Cardiac septum (tissue), 1 donor: ENCODE measurements around the gene DRAM1. TPM values are rescaled to one million over a fixed set of nuclear protein-coding genes. Genes with fewer than 3 reads are reported as not detected.

ENCODE experiments used
- DNase-seq: peaks from one replicate; pipeline ENCODE4 v3.0.0-alpha.2; 2020; ENCODE audit warnings: low spot score
- intact Hi-C: fragments of 100-400 bp; cut with DNase I; formaldehyde crosslinking; loops from one replicate; pipeline ENCODE4 v1.14.0; 2022
- total RNA-seq: library from RNA; stranded (reverse); fragmentation: NEBNext Ultra II Directional; extraction: Animal tissue kit (Norgen Biotek cat#: 25700); gene quantifications from one replicate; pipeline ENCODE4 v1.2.1, GENCODE V29; 2021
- donor health status: DM: no; HTN: no; CAD: no.

Gene DRAM1
- total RNA-seq, 1 donor from 2014 or later: 5.4 TPM

GRCh38 chr12:101931498-101932326, 54.3 kb downstream of the DRAM1 start:
- intact Hi-C loops: no loop called here
- DNase-seq: no peak

DNA sequence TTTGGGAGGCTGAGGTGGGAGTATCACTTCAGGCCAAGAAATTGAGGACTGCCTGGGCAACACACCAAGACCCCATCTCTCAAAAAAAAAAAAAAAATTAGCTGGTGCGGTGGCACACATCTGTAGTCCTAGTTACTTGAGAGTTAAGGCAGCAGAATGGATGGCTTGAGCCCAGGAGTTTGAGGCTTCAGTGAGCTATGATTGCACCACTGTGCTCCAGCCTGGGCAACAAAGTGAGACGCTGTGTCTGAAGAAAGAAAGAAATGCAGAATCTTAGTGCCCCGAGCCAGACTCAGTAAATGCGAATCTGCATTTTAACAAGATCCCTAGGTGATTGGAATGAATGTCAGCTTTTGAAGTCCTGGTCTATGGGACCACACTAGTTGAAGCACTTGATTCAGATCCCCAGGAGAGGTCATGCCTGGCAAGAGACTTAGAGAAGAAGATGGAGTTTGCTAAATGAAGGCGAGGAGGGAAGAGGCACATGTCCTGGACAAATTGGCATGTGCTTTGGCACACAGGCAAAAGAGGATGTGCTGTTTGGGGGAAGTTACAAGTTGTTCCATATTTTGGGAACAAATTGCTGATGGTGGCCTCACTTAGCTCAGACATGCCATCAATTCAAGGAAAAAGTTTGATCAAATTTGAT, 56.6 kb downstream of the DRAM1 start:
- no peak for DNase-seq
- intact Hi-C loops: no loop called here

GRCh38 chr12:101935890-101936746, 58.7 kb downstream of the DRAM1 start:
- DNase-seq: no peak
- intact Hi-C loops: loop anchor here (2.0 to 5.0 kb wide), 2 partner anchors 546 to 821 kb away; partner anchors contain the start of gene IGF1

- intact Hi-C loops: loop anchor here (5.0 kb wide), 1 partner anchor 543 kb away; the partner anchor contains the start of gene IGF1
- no peak for DNase-seq
These were observed 61.9 kb downstream of the DRAM1 start for GRCh38 chr12:101939306-101939705.

GRCh38 chr12:101939856-101940265, 62.5 kb downstream of the DRAM1 start:
- intact Hi-C loops: loop anchor here (5.0 kb wide), 1 partner anchor 542 kb away; the partner anchor contains the start of gene IGF1
- DNase-seq: no peak

DNA sequence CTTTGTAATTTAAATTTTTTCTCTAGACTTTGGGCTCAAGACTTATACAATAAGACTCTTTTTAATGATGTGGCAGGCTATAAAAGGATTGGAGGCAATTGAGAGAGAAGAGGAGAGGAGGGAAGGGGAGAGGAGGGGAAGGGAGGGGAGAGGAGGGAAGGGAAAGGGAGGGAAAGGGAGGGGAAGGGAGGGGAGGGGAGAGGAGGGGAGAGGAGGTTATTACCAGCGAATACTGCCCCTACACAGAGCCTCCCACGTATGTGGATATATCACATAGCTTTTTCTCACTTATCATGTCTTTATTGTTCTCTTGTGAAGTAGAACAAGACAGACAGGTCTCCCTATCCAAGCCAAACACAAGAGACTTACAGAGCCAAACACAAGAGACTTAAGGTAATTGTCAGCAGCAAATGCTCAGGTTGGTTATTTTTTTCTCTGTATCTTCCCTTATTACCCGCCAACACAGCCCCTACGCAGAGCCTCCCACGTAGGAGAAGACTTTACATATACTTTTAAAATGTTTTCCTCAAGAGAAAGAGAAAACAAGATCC, 63.1 kb downstream of the DRAM1 start:
- intact Hi-C loops: no loop called here
- DNase-seq: no peak

DNA sequence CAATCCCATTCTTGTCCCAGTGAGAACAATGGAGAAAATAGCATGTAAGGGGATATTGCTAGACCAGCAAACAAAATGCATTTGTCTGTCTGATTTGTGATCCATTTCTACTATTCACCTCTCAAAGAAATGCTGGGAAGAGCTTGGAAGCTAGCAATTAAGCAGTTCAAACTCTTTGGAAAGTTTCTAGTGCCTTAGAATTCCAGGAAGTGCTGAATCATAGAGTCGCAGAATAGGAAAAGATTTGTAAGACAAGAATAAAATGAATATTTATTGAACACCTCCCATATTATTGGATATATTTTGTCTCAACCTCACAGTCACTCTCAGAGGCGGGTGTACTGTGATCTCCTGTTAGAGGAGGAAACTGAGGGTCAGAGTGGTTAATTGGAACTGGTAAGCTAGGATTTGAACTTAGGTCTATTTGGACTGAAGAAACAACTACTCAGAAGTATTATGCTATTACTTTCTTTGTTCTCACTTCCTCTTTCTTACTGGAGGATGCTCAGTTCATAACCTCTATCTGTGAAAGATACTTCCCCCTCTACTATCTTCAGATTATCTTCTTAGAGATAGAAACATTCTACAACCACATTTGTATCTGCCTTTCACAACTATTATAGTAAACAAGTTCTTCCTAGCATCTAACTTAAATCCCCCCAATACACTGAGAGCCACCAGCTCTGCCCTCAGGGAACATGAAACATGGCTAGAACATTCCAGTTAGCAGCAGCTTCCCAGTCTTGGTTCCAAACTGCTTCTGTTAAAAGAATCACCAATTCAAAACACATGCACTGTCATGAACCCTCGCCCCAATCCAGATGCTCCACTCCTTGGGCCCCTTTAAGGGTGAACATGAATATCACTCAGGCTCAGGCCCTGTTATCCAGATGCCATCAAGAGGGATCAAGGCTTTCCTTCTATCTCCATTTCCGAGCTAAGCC, 64.2 kb downstream of the DRAM1 start:
- intact Hi-C loops: no loop called here
- no peak for DNase-seq

DNA sequence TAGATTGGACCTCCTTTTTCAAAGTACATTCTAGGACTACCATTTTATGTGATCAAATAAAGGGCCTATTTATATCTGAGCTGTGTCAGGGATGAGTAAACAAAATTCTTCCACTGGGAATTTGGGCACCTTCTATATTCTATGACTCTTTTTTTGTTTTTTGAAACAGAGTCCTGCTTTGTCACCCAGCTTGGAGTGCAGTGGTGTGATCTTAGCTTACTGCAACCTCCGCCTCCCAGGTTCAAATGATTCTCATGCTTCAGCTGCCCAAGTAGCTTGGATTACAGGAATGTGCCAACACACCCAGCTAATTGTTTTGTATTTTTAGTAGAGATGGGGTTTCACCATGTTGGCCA, 64.8 kb downstream of the DRAM1 start:
- intact Hi-C loops: no loop called here
- DNase-seq: no peak

DNA sequence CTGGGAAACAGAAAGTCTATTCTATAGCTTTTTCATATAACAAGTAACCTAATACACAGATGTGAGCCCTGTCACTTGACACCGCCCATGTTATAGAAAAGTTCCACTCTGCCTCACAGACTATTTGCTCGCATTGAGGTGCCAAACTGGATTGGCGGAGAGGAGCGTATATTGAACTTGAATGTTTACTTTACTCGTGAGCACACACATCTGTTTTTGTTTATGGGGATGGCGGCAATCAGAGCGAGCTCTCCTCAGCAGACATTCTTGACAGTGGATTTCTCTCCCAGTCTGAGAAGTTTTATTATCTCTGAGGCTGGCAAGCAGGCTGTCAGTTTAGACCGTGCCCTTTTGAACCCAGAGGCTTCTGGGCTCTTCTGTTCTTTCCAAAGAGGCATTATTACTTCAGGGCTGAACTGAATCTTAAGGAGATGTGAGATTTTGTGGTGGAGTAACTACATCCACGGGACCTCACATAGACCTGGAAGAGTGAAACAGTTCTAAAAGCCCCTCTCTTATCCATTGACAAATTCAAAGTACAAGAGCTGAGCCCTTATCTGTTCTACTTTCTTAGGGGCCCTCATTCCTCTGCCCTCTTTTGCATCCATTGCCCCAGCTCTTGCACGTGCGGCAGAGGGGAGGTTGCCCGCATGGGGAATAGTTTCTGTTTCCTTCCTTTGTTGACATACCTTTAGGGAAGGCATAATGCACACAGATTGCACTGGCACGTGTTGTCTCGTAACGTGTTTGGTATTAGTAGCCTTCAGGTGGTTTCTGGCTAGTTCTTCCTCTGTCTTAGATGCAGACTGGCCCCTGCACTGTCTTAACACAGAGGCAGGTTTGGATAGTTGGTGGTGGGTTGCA, 68.2 kb downstream of the DRAM1 start:
- no peak for DNase-seq
- intact Hi-C loops: no loop called here

- DNase-seq: no peak
- intact Hi-C loops: no loop called here
These were observed 68.8 kb downstream of the DRAM1 start for GRCh38 chr12:101946233-101946611.

DNA sequence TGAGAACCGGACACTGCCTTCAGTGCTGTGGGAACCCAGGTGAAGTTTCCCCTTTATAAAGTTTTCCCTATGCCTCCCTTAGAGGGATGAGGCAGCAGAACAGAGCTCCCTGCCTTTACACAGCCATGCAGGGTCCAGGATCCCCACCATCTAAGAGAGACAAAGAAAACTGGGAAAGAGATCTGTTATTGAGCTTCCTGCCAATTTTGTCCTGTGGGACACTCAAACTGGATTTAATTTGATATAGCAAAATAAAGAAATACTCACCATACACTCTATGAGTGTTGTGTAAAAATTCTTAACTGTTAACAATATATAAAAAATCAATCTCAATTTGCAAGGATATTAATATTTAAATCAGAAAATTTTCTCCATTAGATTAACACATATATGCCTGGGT, 69.9 kb downstream of the DRAM1 start:
- intact Hi-C loops: no loop called here
- no peak for DNase-seq

- intact Hi-C loops: no loop called here
- DNase-seq: no peak
These were observed 71.0 kb downstream of the DRAM1 start for GRCh38 chr12:101948365-101948764.

DNA sequence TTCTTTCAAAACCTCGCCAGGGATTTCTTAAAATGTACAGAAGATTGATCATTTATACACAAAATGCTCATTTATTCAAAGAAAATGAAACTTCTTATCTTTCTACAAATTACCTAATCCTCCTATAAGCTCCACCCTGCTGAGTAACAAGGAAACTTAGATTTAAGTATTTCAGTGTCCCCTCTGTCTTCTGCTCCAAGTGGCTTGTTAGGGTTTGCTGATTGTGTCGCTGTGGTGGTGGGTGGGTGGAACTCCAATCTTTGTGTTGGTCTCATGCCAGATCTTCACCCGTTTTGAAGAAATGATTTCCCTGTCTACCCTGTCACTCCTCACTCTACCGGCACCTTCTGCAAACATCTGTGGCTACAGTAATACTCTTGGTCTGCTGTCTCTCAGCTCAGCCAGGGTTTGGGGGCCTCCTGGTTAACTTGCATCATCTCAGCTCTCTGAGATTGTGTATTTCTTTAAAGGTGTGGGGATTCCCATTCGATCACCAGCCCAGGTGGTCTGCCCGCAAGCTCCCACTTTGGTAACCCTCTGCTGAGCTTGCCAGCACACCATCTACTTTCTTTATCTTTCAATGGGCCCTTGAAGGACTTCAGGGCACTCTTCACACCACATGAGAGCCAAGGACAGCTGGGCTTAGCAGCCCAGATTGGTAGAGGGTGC, 73.8 kb downstream of the DRAM1 start:
- intact Hi-C loops: no loop called here

DNA sequence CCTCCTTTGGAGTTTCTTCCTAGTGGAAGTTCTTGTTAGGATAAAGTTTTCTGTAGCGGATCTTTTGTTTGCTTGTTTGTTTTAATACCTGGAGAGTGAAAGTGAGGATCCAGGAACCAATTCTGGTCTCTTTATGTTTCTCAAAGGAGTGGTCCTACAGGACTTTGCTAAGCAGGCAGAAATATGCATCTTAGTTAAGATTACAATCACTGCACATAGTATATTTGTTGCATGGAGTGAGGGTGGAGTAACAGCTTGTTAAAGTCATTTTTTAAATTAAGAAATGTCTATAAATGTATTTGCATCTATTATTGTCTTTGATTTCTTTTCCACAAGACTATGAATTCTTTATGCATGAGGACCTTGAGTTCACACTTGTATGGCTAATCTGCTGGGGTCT, 76.7 kb downstream of the DRAM1 start:
- intact Hi-C loops: no loop called here
- DNase-seq: no peak

More for the DNA sequence above, 73.8 kb downstream of the DRAM1 start:
- DNase-seq: no peak

GRCh38 chr12:101954676-101955075, 77.3 kb downstream of the DRAM1 start:
- intact Hi-C loops: no loop called here
- no peak for DNase-seq

- intact Hi-C loops: no loop called here
- no peak for DNase-seq
These were observed 80.0 kb downstream of the DRAM1 start for GRCh38 chr12:101957252-101957959.

GRCh38 chr12:101959607-101960006, 82.2 kb downstream of the DRAM1 start:
- intact Hi-C loops: no loop called here
- no peak for DNase-seq
